GM23338 (cell line): ENCODE measurements around the gene ACSF2.

Experiments
- CTCF ChIP-seq, 2 experiments: fragments of 200-600 bp in 1 of 2; sonication (generic) in 1 of 2; conservative IDR thresholded peaks; 2 replicates each; pipeline versions ENCODE4 v1.5.1 to v1.6.1; 2016 to 2017; ENCODE audit warnings: antibody characterized with exemption in 2 of 2, low read depth in 2 of 2, mild to moderate bottlenecking in 2 of 2, moderate library complexity in 1 of 2
- EZH2 ChIP-seq: fragments of 200-600 bp; sonication (generic); IDR thresholded peaks from one replicate; pipeline ENCODE4 v1.8.0; 2017; ENCODE audit warnings: antibody characterized with exemption, mild to moderate bottlenecking, low read depth; ENCODE audit not compliant: unreplicated experiment
- STAT1 ChIP-seq: IDR thresholded peaks from one replicate; pipeline ENCODE4 v1.6.1; 2016; ENCODE audit warnings: antibody characterized with exemption; ENCODE audit not compliant: unreplicated experiment
- ZNF331 ChIP-seq: fragments of 250-450 bp; sonication (Bioruptor Pico); IDR thresholded peaks from 2 replicates; pipeline ENCODE4 v1.5.0; 2020; ENCODE audit warnings: low read depth, mild to moderate bottlenecking, moderate library complexity

- no peak for TF ChIP-seq EZH2
- TF ChIP-seq CTCF (conservative IDR thresholded peaks at IDR 0.05; ENCODE audit: low read depth in 2 of 2), result no peak
- TF ChIP-seq ZNF331 (CRISPR knock-in tag), result no peak
- no peak for TF ChIP-seq STAT1
Measured at GRCh38 chr17:50511058-50511457, 85.0 kb downstream of the ACSF2 start.
